HG03342 (cell line): ENCODE measurements around the gene IQCM.

ENCODE experiments used
- ATAC-seq: cut with Tn5 transposase; IDR thresholded peaks from one replicate; pipeline ENCODE4 v1.9.1; 2021; ENCODE audit warnings: mild to moderate bottlenecking, moderate library complexity; ENCODE audit not compliant: unreplicated experiment

IQCM gene

GRCh38 chr4:149815743-149816142 lies at the start of gene IQCM:
IQCM (minus strand) TSS chr4:149815843; CDS start chr4:149742691, 73,152 bp downstream.
- no peak for ATAC-seq

- ATAC-seq = no peak
These were observed 41.8 kb upstream of the IQCM start for GRCh38 chr4:149857446-149857845.

- ATAC-seq = no peak
These were observed 30.1 kb upstream of the IQCM start for GRCh38 chr4:149845743-149846142.

- ATAC-seq = no peak
These were observed 26.0 kb upstream of the IQCM start for GRCh38 chr4:149841686-149842085.

- no peak for ATAC-seq
These were observed 22.4 kb upstream of the IQCM start for GRCh38 chr4:149838036-149838435.

- ATAC-seq = no peak
These were observed 20.9 kb upstream of the IQCM start for GRCh38 chr4:149836546-149836945.

GRCh38 chr4:149835280-149835679 lies 19.6 kb upstream of the IQCM start:
- no peak for ATAC-seq

- ATAC-seq = no peak
These were observed 16.1 kb upstream of the IQCM start for GRCh38 chr4:149831656-149832208.

- ATAC-seq = no peak
These were observed 15.2 kb upstream of the IQCM start for GRCh38 chr4:149830823-149831222.

- no peak for ATAC-seq
These were observed 9.7 kb upstream of the IQCM start for GRCh38 chr4:149825336-149825735.

- no peak for ATAC-seq
These were observed 8.2 kb upstream of the IQCM start for GRCh38 chr4:149823769-149824221.

GRCh38 chr4:149801416-149801815 lies 14.2 kb downstream of the IQCM start:
- no peak for ATAC-seq

- ATAC-seq = no peak
These were observed 16.1 kb downstream of the IQCM start for GRCh38 chr4:149799546-149799945.

- no peak for ATAC-seq
These were observed 19.3 kb downstream of the IQCM start for GRCh38 chr4:149796381-149796780.

- no peak for ATAC-seq
These were observed 20.4 kb downstream of the IQCM start for GRCh38 chr4:149795256-149795655.

- ATAC-seq = no peak
These were observed 21.3 kb downstream of the IQCM start for GRCh38 chr4:149794352-149794751.

GRCh38 chr4:149793459-149793858 lies 22.2 kb downstream of the IQCM start:
- ATAC-seq = no peak

GRCh38 chr4:149791851-149792250 lies 23.8 kb downstream of the IQCM start:
- no peak for ATAC-seq

- ATAC-seq = no peak
These were observed 25.3 kb downstream of the IQCM start for GRCh38 chr4:149790172-149790907.

GRCh38 chr4:149788300-149788699 lies 27.3 kb downstream of the IQCM start:
- ATAC-seq = no peak

GRCh38 chr4:149785696-149786431 lies 29.8 kb downstream of the IQCM start:
- ATAC-seq = no peak

GRCh38 chr4:149784018-149784417 lies 31.6 kb downstream of the IQCM start:
- ATAC-seq = no peak
